Measurements from ENCODE around the gene PPP2R3C.
"Not testable (repeated sequence)": the region's sequence is repeated elsewhere in the genome, so short reads cannot be mapped to it uniquely, and the experiment has no call there.

Gene PPP2R3C

DNA sequence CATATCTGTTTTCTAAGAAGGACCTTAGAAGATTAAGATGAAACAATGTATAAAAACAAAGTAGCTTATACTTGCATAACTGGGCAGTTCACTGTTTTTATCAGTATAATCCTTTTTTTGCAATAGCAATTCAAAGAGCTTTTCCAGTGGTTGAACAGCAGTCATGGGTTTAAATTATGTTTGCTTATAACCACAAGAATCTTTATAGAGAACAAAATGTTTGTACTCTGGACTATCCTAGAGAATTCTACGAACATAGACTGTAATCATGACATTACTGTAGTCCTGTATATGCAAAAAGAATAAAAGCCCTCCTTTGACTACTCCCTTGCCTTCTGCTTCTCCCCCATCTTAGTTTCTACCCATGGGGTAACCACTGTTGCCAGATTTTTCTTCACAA, 70.0 kb downstream of the PPP2R3C start:
- DNase-seq (ENCODE audit: low spot score): no peak

DNA sequence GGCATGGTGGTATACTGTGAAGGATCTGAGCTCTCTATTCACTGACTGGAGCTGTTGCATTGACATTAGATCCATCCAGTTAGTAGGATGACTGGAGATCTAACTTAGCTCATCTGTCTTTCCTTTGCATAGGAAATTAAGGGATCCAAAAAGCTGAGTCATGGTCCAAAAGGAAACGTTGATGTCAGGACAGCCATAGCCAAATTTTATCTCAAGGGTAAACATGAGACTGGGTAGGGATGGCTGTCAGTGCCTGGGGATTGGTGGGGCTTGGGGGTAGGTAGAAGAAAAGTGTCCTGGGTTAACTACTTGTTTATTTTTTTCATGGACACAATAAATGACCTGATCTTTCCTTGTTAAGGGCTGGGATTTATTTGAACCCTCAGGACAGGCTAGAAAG, 71.1 kb downstream of the PPP2R3C start:
- DNase-seq (ENCODE audit: low spot score): peak; percentile 31

DNA sequence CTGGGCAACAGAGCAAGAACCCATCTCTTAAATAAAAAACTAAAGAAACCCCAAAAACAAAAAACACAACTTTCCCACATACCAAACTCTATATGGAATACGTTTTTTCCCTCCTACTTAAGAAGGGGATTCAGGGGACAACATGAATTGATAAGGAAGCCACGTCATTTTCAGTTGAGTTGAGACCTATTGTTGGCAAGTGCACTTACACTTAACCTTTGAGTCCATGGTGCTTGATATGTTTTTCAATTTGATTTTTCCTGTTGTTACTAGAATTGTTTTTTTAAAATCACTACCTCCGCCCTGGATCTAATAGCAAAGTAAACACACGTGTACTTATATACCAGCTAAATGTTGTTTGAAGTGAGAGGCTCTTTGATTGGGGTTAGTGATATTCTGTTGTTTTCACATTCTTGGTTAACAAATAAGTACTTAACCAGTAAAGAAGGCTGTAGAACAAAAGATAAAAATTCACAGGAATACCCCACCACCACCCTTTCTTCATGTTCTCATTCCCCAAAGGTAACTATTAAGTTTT, 73.7 kb downstream of the PPP2R3C start:
- DNase-seq (ENCODE audit: low spot score): no peak

DNA sequence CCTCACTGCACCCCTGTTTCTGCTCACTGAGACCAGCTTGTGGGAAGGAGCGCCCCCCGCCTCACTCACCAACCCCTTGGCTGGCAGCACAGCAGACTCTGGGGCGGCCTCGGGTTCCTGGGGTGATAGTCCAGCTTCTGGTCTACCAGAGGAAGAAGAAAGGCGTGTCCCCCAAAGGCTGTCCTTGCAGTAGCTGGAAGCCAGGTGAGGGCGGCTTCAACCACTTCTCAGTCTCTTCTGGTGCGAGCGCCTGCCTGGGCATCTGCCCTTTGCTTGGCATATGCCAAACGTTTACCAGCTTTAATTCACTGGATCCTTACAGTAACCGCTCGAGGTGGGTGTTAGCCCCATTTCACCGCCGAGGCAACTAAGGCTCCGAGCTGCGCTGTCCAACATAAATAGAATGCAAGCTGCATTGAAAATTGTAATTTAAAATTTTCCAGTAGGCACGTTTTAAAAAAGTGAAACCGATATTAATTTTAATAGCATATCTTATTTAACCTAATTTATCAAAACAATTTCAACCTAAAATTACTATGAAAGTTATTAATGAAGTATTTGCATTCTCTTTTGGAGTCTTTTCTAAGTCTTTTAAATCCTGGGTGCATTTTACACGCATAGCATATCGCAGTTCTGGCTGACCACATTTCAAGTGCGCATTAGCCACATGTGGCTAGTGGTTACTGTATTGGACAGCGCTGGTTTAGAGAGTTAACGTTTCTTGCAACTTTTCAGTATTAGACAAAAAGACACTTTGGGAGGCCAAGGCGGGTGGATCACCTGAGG, 74.8 kb downstream of the PPP2R3C start:
- peak; percentile 53 for DNase-seq (ENCODE audit: low spot score)

DNA sequence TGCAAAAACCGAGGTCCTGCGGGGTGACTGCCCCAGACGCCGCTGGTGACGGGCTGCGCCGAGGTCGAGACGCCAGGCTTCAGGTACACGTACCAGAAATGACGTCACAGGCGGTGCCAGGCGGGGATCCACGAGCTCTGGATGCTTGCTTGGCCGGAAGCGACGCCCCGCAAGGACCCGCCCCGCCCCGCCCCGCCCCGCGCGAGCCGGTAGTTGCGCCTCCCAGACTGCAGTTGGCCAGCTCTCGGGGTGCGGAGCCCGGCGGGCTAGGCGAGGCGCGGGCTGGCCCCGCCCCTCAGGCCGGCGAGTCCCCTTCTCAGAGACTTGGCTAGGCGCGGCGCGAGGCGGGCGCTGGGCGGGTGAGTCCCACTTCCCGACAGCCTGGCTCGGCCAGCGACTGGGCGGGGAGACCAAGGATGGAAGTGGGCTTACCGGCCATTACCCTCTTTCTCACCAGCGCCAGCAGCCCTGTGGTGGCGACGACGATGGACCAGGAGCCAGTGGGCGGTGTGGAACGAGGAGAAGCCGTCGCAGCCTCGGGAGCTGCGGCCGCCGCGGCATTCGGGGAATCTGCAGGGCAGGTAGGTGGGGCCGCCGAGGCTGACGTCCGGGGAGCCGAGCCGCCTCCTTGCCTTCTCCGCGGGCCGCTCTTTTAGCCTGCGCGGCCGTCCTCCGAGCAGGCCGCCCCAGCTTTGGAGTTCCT, 75.6 kb downstream of the PPP2R3C start, which contains the start of gene FAM177A1:
FAM177A1 (plus strand) TSS at position 225 of the 703 bp plus-strand sequence; CDS start at position 417, 192 bp downstream.
- peak; percentile 97 for DNase-seq (ENCODE audit: low spot score)

DNA sequence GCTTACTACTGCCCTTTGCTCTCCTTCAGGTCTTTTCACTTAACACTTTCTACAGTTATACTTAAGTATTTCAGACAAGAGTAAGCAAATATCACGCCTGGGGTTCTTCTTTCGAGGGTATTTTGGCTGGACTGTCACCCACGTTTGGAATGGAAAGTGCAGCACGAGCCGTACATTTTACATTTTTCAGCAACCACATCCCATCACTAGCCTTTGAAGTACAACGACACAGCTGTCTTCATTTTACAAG, 76.1 kb downstream of the PPP2R3C start:
- DNase-seq (ENCODE audit: low spot score): no peak

DNA sequence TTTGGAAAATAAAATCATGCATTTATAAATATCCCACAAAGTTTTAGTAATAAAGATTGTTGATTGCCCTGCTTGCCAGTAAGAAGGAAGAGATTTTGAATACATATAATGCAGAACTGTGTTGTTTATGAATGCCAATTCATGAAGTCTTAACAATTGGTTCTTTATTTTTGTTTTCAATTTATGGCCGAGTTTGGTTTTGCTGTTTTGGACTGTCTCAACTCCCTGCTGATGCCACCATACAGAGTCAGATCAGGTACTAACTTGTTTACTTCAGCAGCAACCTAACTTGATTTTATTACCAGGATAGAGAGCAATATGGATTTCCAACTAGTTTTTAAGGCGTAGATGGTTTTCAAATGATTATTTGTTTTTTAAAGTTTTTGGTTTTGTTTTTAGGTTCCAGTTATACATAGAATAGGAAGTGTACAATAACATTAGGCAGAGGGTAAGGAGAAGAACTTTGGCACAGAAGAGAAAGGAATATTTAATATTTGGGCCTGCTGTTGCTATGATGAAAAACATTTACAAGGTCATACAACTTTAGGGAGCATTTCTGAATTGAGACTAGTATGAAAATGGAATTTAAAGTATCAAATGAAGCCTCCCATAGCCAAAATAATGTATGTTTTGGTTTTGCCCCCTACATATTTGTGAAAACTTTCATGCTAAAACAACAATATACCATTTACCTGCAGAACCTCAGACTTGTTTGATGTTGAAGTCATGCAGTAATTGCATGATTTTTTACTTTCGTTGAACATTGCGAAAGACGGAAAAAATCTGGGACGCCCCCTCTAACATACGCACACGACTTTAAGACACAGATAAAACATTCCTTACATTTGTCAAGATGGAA, 76.6 kb downstream of the PPP2R3C start:
- no peak for DNase-seq (ENCODE audit: low spot score)

DNA sequence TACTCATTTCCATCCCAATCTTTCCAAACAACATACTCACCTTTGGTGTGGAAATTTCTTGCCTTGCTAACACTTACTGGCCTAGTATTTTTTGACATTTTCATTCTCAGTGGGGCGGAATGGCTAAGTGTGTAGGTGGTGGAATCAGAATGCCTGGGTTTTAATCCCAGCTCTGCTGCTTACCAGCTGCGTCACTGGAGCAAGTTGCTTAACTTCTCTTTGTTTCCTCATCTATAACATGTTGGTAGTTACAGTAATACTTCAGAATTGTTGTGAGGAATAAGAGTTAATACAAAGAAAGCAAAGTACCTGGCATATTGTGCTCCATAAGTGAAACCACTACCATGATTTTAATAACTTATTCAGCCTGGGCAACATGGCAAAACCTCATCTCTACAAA, 78.7 kb downstream of the PPP2R3C start:
- no peak for DNase-seq (ENCODE audit: low spot score)

DNA sequence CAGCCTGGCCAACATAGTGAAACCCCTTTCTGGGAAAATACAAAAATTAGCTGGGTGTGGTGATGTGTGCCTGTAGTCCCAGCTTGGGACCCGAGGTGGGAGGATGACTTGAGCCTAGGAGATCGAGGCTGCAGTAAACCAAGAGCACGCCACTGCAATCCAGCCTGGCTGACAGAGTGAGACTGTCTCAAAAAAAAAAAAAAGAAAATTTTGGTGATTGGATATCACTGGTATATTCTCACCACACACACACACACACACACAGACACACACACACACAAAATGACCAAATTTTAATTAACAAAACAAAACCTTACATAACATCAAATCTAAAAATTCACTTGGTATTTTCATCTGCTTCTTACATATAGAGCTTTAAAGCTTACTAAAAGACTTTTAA, 79.2 kb downstream of the PPP2R3C start:
- DNase-seq (ENCODE audit: low spot score): no peak

DNA sequence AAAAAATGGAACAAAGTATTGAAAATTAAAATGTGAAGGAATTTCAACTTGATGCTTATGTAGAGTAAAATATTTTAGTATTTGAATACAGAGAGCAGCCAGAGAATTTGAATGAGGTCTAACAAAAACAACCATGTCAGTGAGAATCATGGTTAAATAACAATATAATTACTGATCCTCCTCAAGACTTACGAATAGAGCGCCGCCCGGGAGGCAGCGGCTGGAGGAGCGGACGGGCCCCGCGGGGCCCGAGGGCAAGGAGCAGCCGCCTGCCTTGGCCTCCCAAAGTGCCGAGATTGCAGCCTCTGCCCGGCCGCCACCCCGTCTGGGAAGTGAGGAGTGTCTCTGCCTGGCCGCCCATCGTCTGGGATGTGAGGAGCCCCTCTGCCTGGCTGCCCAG, 83.5 kb downstream of the PPP2R3C start:
- not testable (repeated sequence) for DNase-seq (ENCODE audit: low spot score)
